BLaER1 (cell line): ENCODE measurements around the gene ARMH4.

Experiments
- H3K27ac ChIP-seq: shearing (Covaris generic); formaldehyde crosslinking; 2 replicates; pipeline ENCODE4 v1.8.1; 2022
- H3K27me3 ChIP-seq: shearing (Covaris generic); formaldehyde crosslinking; 2 replicates; pipeline ENCODE4 v1.8.1; 2022
- H3K36me3 ChIP-seq: shearing (Covaris generic); formaldehyde crosslinking; 2 replicates; pipeline ENCODE4 v1.8.1; 2022
- H3K4me1 ChIP-seq: shearing (Covaris generic); formaldehyde crosslinking; 2 replicates; pipeline ENCODE4 v1.8.1; 2022
- H3K4me2 ChIP-seq: shearing (Covaris generic); formaldehyde crosslinking; 2 replicates; pipeline ENCODE4 v1.8.1; 2022
- H3K4me3 ChIP-seq: shearing (Covaris generic); formaldehyde crosslinking; 2 replicates; pipeline ENCODE4 v1.8.1; 2022
- H3K9ac ChIP-seq: shearing (Covaris generic); formaldehyde crosslinking; 2 replicates; pipeline ENCODE4 v1.8.1; 2022
- H3K9me3 ChIP-seq: shearing (Covaris generic); formaldehyde crosslinking; 2 replicates; pipeline ENCODE4 v1.8.1; 2022
- H4K20me1 ChIP-seq: shearing (Covaris generic); formaldehyde crosslinking; 2 replicates; pipeline ENCODE4 v1.8.1; 2022
- Cebpa-rat ChIP-seq: shearing (Covaris generic); IDR thresholded peaks from 2 replicates; pipeline ENCODE4 v1.8.1; 2022

ARMH4 gene

GRCh38 chr14:58146399-58146798 is 5.6 kb downstream of the ARMH4 start:
- H3K27me3 ChIP-seq = peaks cover 23% of the 10 kb centered on the region
- no peak overlapping the region for H3K27ac ChIP-seq
- H3K4me2 ChIP-seq = no peak overlapping the region
- H4K20me1 ChIP-seq = peaks cover 11% of the 10 kb centered on the region; the same call in 1 of the 2 replicates
- H3K9me3 ChIP-seq = no peaks in the 10 kb centered on the region
- no peaks in the 10 kb centered on the region for H3K36me3 ChIP-seq
- no peak for TF ChIP-seq Cebpa-rat
- H3K4me3 ChIP-seq = no peak overlapping the region
- H3K4me1 ChIP-seq = no peaks in the 10 kb centered on the region
- H3K9ac ChIP-seq = no peak overlapping the region

DNA sequence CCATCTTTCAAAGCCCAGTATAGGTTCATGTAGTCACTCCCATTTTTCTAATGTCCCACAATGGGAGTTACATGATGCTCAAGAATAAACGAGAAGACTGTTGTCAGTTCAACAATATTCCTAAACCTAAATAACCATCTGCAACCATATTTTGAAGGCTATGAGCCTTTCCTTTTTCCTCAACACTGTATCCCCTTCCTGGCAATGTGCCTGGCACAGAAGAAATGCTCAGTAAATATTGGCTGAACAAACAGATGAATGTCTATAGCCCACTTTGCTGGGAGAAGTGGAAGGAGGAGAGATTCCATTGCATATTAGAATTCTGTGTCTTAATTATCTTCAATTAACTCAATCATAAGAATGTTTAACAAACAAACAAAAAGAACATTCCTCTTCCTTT is 6.1 kb downstream of the ARMH4 start:
- Histone ChIP-seq H3K4me1 (no peaks in the 10 kb centered on the region), H3K4me2 (no peak overlapping the region), H3K27ac (no peak overlapping the region), H3K4me3 (no peak overlapping the region), H3K9ac (no peak overlapping the region), H3K36me3 (no peaks in the 10 kb centered on the region), H3K9me3 (no peaks in the 10 kb centered on the region), H4K20me1 (peaks cover 7% of the 10 kb centered on the region; the same call in 1 of the 2 replicates), H3K27me3 (peaks cover 19% of the 10 kb centered on the region)
- no peak for TF ChIP-seq Cebpa-rat

- Histone ChIP-seq H3K4me3 (no peak overlapping the region), H3K36me3 (no peaks in the 10 kb centered on the region), H3K27me3 (no peaks in the 10 kb centered on the region), H3K9ac (no peak overlapping the region), H3K27ac (no peak overlapping the region), H3K4me1 (0 out of 2 replicates have a peak, but pooled peaks cover 9% of the 10 kb centered on the region), H4K20me1 (no peaks in the 10 kb centered on the region), H3K9me3 (no peaks in the 10 kb centered on the region), H3K4me2 (no peak overlapping the region)
- no peak for TF ChIP-seq Cebpa-rat
These were observed 8.9 kb downstream of the ARMH4 start for GRCh38 chr14:58143106-58143505.

- no peaks in the 10 kb centered on the region for H4K20me1 ChIP-seq
- no peak overlapping the region for H3K9ac ChIP-seq
- TF ChIP-seq Cebpa-rat = no peak
- no peaks in the 10 kb centered on the region for H3K36me3 ChIP-seq
- H3K27ac ChIP-seq = no peak overlapping the region
- H3K4me1 ChIP-seq = 0 out of 2 replicates have a peak, but pooled peaks cover 11% of the 10 kb centered on the region
- H3K9me3 ChIP-seq = no peaks in the 10 kb centered on the region
- no peaks in the 10 kb centered on the region for H3K27me3 ChIP-seq
- no peak overlapping the region for H3K4me3 ChIP-seq
- no peak overlapping the region for H3K4me2 ChIP-seq
These were observed 10.1 kb downstream of the ARMH4 start for GRCh38 chr14:58141893-58142292.

DNA sequence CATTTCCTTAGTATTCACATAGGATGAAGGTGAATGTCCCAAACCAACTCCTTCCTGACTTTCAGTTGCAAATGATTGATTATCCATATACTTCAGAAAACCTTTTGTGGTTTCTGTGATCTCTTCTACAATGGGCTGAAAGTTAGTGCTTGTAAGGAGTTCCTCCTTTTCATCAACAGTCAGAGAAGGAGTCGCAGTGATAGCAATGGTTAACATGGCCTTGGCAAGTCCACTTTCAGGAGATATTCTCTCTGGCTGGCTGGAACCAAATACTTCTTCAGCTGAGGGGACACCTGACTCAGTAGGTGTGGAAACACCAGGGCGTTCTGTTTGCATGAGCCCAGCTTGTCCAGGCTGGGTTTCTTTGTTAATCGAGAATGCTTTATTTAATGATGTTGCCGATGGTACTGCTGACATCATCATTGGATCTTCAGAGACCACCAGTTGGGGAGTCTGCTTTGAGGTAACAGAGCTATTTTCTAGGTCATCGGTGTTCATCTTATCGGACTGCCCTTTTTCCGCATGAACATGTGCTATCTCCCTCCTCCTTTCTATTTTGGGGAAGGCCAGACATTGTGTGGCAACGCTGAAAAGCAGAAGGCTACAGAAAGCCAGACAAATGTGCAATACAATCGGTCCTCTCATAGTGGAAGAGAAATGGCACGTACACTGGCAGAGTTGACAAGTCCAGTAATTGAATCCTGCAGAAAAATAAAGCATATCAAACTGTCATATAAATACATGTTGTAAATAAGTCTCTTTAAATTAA is 13.1 kb downstream of the ARMH4 start:
- Histone ChIP-seq H3K4me2 (no peak overlapping the region), H3K36me3 (no peaks in the 10 kb centered on the region), H3K4me1 (0 out of 2 replicates have a peak, but pooled peaks cover 11% of the 10 kb centered on the region), H3K4me3 (no peak overlapping the region), H3K9ac (no peak overlapping the region), H3K27me3 (no peaks in the 10 kb centered on the region), H3K27ac (no peak overlapping the region), H3K9me3 (no peaks in the 10 kb centered on the region), H4K20me1 (no peaks in the 10 kb centered on the region)
- TF ChIP-seq Cebpa-rat = no peak

DNA sequence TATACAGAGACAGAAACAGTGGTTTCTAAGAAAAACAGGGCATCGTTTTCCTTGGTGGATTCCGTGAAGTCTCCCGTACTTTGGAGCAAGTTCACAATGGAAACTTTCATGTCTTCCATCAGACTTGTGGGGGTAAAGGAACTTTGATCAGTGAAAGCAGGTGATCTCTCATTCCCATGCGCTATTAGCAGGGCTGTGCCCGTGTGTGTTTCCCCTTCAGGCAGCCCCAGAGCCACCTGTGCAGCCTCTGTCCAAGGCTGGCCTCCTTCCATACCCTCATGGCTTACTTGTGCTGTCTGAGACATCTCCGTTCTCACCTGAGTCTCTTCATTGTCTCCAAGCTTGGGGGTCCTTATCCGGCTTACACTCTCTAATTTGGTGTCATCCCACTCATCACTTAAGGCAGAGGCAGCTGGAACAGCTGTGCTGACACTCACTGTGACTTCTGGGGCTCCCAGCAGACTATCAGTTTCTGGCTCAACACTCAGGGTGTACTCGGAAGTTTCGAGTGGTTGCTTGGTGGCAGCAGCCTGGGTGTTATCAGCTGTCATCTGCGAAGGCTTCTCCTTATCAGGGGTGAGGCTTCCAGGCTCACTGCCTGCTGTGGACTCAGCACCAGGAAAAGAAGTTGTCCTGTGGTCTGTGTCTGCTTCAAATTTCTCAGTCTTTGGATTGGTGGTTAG is 13.8 kb downstream of the ARMH4 start:
- Histone ChIP-seq H3K27me3 (no peaks in the 10 kb centered on the region), H3K4me2 (no peak overlapping the region), H3K9ac (no peak overlapping the region), H3K36me3 (no peaks in the 10 kb centered on the region), H3K27ac (no peak overlapping the region), H3K4me1 (0 out of 2 replicates have a peak, but pooled peaks cover 11% of the 10 kb centered on the region), H3K4me3 (no peak overlapping the region), H3K9me3 (no peaks in the 10 kb centered on the region), H4K20me1 (no peaks in the 10 kb centered on the region)
- TF ChIP-seq Cebpa-rat = no peak

DNA sequence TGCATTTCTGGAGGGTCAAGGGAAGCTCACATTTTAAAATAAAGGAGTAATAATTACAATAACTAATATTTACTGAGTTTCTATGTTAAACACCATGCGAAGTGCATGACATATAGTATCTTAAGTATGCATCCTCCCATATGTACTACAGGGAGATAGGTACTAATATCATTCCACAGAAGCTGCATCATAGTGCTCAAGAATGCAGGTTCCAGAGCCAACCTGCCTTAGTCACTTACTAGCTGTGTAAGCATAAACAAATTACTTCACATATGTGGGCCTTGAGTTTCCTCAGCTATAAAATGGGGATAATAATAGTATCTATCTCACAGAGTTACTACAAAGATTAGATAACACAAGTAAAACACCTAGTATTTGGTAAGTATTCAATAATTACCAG is 18.3 kb downstream of the ARMH4 start:
- Histone ChIP-seq H3K27ac (no peak overlapping the region), H3K4me1 (0 out of 2 replicates have a peak, but pooled peaks cover 8% of the 10 kb centered on the region), H4K20me1 (no peaks in the 10 kb centered on the region), H3K27me3 (no peaks in the 10 kb centered on the region), H3K4me3 (no peak overlapping the region), H3K9me3 (no peaks in the 10 kb centered on the region), H3K9ac (no peak overlapping the region), H3K4me2 (no peak overlapping the region), H3K36me3 (no peaks in the 10 kb centered on the region)
- TF ChIP-seq Cebpa-rat = no peak

DNA sequence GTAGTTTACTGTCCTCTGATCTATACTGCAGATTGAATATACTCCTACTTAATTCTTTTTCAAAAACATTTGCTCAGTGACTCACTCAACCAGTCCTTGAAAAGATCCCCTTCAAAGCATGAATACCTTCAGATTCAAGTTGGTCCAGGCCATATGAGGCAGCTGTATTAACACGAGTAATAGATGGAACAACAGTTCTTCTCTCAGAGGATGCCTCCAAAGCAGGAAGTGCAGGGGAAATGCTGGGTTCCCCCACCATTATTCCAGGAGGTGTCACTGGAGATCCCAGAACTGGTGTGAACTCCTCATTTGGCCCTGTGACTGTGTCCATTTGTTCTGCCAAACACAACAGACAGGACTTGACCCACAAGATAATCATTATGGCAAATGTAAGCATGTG is 20.6 kb downstream of the ARMH4 start:
- Histone ChIP-seq H3K27me3 (no peaks in the 10 kb centered on the region), H3K4me1 (no peaks in the 10 kb centered on the region), H3K27ac (no peak overlapping the region), H3K4me2 (no peak overlapping the region), H3K4me3 (no peak overlapping the region), H3K9me3 (peaks cover 8% of the 10 kb centered on the region), H3K36me3 (no peaks in the 10 kb centered on the region), H4K20me1 (no peaks in the 10 kb centered on the region), H3K9ac (no peak overlapping the region)
- TF ChIP-seq Cebpa-rat = no peak

DNA sequence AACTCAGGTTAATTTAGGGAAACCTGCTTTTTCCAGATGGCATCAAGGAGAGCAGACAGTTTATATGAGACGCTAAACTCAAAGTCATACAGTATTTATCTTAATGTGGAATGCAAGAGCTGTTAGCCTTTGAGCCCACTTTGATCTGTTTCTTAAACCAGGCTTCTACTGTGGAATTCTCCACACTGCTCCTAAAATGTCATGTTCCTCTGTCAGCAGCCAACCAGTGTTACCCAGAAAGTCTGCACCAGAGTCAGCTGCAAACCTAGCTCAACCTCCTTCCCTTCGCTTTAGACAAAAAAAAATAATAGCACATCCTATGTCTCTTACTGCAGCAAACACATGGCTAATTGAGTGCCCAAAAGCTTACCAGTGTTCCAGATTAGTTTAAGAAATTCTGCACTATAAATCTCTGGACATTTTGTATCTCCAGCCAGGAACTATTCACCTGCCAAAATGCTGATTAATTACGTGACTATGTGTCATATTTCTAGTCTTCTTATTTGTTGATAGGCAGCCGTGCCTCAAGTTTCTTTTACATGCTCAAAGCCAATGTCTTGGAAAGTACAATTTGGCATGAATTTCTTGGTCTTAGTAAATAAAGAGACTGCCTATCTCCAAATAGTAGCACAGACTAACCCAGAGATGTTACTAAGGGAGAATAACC is 21.8 kb downstream of the ARMH4 start:
- Histone ChIP-seq H3K27me3 (no peaks in the 10 kb centered on the region), H3K9ac (no peak overlapping the region), H3K4me1 (no peaks in the 10 kb centered on the region), H3K4me3 (no peak overlapping the region), H3K4me2 (no peak overlapping the region), H3K27ac (no peak overlapping the region), H4K20me1 (no peaks in the 10 kb centered on the region), H3K36me3 (peaks cover 4% of the 10 kb centered on the region; the same call in 1 of the 2 replicates), H3K9me3 (peaks cover 19% of the 10 kb centered on the region)
- no peak for TF ChIP-seq Cebpa-rat

GRCh38 chr14:58129208-58129607 is 22.8 kb downstream of the ARMH4 start:
- TF ChIP-seq Cebpa-rat = no peak
- no peak overlapping the region for H3K4me2 ChIP-seq
- no peaks in the 10 kb centered on the region for H3K27me3 ChIP-seq
- H3K4me3 ChIP-seq = no peak overlapping the region
- peaks cover 29% of the 10 kb centered on the region for H3K9me3 ChIP-seq
- H4K20me1 ChIP-seq = no peaks in the 10 kb centered on the region
- peaks cover 4% of the 10 kb centered on the region; the same call in 1 of the 2 replicates for H3K36me3 ChIP-seq
- H3K27ac ChIP-seq = no peak overlapping the region
- no peak overlapping the region for H3K9ac ChIP-seq
- no peaks in the 10 kb centered on the region for H3K4me1 ChIP-seq
